ENCODE results near the gene LSS. TPM values are rescaled to one million over a fixed set of nuclear protein-coding genes. Genes with fewer than 3 reads are reported as not detected.

LSS gene
- total and polyA plus RNA-seq, 8 donors = 34.9 to 184 (median 54.5) TPM

GRCh38 chr21:46256501-46256994, 28.0 kb upstream of the LSS start:
- intact Hi-C loops (cut with DNase I) = no loop called here
- ATAC-seq (no peak), DNase-seq (no peak)
- Histone ChIP-seq H3K9me3 (no peaks in the 10 kb centered on the region), H3K4me3 (no peak overlapping the region), H3K27ac (no peak overlapping the region), H3K4me1 (no peaks in the 10 kb centered on the region), H3K36me3 (peaks cover 4 to 100% of the 10 kb centered on the region in 2 donors), H3K27me3 (no peaks in the 10 kb centered on the region)
- TF ChIP-seq CTCF (IDR thresholded peaks at IDR 0.05) = no peak

- no peak for TF ChIP-seq CTCF (IDR thresholded peaks at IDR 0.05)
- DNase-seq (no peak), ATAC-seq (no peak)
- H3K4me3 ChIP-seq = no peak overlapping the region
- H3K27me3 ChIP-seq = no peaks in the 10 kb centered on the region
- intact Hi-C loops (cut with DNase I) = no loop called here
- H3K9me3 ChIP-seq = no peaks in the 10 kb centered on the region
- no peaks in the 10 kb centered on the region for H3K4me1 ChIP-seq
- H3K27ac ChIP-seq = no peak overlapping the region
- peaks cover 2 to 100% of the 10 kb centered on the region in 2 donors for H3K36me3 ChIP-seq
Measured at GRCh38 chr21:46255758-46256337, 27.3 kb upstream of the LSS start.

DNA sequence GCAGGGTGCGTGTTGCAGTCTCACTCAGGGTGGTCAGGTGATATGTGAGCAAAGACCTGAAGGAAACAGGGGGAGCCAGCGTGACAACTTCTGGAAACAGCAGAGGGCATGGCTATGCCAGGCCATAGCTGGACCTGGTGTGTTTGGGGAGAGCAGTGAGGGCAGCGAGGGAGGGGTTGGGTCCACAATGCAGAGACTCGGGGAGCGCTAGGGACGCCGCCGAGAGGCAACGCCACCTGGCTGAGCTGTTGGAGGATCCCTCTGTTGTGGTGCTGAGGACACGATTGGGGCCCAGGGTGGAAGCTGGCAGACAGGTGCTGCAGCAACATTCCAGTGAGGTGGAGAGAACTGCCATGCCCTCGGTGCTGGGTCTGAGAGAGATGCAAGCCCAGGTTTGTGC, 26.6 kb upstream of the LSS start:
- Histone ChIP-seq H3K36me3 (peaks cover 0 to 100% of the 10 kb centered on the region in 2 donors), H3K4me3 (no peak overlapping the region), H3K27ac (no peak overlapping the region), H3K27me3 (no peaks in the 10 kb centered on the region), H3K9me3 (no peaks in the 10 kb centered on the region), H3K4me1 (no peaks in the 10 kb centered on the region)
- intact Hi-C loops (cut with DNase I) = no loop called here
- DNase-seq (no peak), ATAC-seq (no peak)
- TF ChIP-seq CTCF (IDR thresholded peaks at IDR 0.05) = no peak

- ATAC-seq (no peak), DNase-seq (no peak)
- Histone ChIP-seq H3K36me3 (peaks cover 0 to 100% of the 10 kb centered on the region in 2 donors), H3K9me3 (no peaks in the 10 kb centered on the region), H3K27ac (no peak overlapping the region), H3K4me3 (no peak overlapping the region), H3K27me3 (no peaks in the 10 kb centered on the region), H3K4me1 (no peaks in the 10 kb centered on the region)
- intact Hi-C loops (cut with DNase I) = no loop called here
- no peak for TF ChIP-seq CTCF (IDR thresholded peaks at IDR 0.05)
Measured at GRCh38 chr21:46254208-46254975, 25.8 kb upstream of the LSS start.

- DNase-seq (no peak), ATAC-seq (no peak)
- intact Hi-C loops (cut with DNase I) = no loop called here
- H3K4me3 ChIP-seq = no peak overlapping the region
- H3K27ac ChIP-seq = no peak overlapping the region
- H3K36me3 ChIP-seq = peaks cover 0 to 100% of the 10 kb centered on the region in 2 donors
- no peaks in the 10 kb centered on the region for H3K9me3 ChIP-seq
- no peak for TF ChIP-seq CTCF (IDR thresholded peaks at IDR 0.05)
- H3K27me3 ChIP-seq = no peaks in the 10 kb centered on the region
- H3K4me1 ChIP-seq = no peaks in the 10 kb centered on the region
Measured at GRCh38 chr21:46253610-46254124, 25.1 kb upstream of the LSS start.

Data from left lung (tissue), 10 donors.